Measurements from ENCODE around the gene IFT80.
A peak's percentile ranks its signal among the peaks of the same experiment; 100 is the strongest.
"Not testable (repeated sequence)": the region's sequence is repeated elsewhere in the genome, so short reads cannot be mapped to it uniquely, and the experiment has no call there.

IFT80 gene

DNA sequence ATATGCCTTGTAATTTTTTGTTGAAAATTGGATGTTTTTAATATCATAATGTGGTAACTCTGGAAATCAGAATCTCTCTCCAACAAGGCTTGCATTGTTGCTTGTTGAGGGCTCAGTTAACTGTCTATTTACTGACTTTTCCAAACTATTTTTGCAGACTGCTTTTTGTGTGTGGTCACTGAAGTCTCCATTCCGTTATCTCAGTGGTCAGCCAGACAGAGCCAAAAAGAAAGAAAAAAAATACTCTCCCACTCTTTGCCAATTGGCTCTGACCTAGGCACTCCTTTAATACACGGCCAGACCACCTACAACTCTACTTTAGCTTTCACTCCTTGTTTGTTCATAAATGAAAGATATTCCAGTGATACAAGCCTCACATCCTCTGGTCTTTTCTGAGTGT is 52.5 kb downstream of the IFT80 start:
- no peak for DNase-seq

DNA sequence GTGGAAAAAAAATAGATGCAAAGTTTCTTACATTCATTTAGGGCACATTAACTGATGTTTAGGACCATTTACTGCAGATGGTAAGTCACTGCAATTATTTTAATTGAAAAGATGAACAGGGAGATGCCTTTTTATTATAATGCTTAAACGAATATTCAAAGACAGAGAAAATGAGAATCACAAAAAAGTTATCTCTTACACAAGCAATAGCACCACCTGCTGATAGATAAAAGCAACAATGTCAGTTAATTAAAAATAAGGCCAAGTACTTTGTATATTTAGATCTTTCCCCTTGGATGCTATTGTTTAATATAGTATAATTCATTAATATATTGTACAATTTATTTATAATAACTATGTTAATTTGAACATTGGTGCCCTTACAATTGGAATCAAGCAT is 55.9 kb downstream of the IFT80 start:
- no peak for DNase-seq

GRCh38 chr3:160340351-160340750 is 58.7 kb downstream of the IFT80 start:
- no peak for DNase-seq

- DNase-seq, result peak; percentile 1
Measured at GRCh38 chr3:160331127-160331937, 67.7 kb downstream of the IFT80 start.

- DNase-seq, result no peak
Measured at GRCh38 chr3:160330690-160331089, 68.3 kb downstream of the IFT80 start.

- DNase-seq, result no peak
Measured at GRCh38 chr3:160330109-160330508, 68.9 kb downstream of the IFT80 start.

DNA sequence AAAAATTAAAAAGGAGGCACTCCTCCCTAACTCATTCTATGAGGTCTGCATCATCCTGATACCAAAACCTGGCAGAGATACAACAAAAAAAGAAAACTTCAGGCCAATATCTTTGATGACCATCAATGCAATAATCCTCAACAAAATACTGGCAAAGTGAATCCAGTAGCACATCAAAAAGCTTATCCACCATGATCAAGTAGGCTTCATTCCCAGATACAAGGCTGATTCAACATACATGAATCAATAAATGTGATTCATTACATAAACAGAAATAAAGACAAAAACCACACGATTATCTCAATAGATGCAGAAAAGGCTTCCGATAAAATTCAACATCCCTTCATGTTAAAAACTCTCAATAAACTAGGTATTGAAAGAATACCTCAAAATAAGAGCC is 72.7 kb downstream of the IFT80 start:
- DNase-seq, result not testable (repeated sequence)

DNA sequence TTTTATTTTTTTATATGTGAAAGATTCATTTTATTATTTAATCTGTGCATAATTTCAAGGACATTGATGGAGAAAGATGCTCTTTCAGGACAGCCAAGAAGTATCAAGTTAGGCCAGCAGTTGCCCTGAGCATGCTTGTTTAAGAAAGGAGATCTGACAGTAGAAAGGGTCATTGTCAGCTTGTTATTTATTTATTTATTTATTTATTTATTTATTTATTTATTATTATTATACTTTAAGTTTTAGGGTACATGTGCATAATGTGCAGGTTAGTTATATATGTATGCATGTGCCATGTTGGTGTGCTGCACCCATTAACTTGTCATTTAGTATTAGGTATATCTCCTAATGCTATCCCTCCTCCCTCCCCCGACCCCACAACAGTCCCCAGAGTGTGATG is 77.2 kb downstream of the IFT80 start:
- DNase-seq, result not testable (repeated sequence)

- no peak for DNase-seq
Measured at GRCh38 chr3:160319322-160319721, 79.7 kb downstream of the IFT80 start.

GRCh38 chr3:160314995-160315394 is 84.0 kb downstream of the IFT80 start:
- DNase-seq, result no peak

DNA sequence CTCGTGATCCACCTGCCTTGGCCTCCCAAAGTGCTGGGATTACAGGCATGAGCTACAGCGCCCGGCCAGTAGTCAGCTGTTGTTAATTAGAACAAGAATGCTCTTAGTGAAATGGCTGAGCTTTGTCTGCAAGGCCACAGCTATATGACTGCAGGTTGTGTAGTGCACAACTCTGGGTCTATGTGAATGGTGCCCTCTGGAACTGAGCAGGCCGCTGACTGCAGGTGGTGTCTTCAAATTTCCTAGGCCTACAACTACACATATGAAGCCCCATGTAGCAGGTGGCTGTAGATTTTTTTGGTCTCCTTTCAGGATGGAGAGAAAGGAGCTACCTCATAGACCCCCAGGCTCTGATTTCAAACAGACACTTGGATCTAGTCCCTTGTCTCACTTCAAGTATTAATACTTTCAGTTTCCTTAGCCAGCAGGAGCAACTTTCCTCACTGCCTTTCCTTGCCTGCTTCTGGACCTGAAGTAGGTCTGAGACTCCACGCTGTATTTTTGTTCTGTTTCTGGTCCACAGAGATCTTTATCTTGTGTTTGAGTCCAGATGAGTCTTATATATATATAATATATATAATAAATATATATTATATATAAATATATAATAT is 86.9 kb downstream of the IFT80 start:
- DNase-seq, result no peak

DNA sequence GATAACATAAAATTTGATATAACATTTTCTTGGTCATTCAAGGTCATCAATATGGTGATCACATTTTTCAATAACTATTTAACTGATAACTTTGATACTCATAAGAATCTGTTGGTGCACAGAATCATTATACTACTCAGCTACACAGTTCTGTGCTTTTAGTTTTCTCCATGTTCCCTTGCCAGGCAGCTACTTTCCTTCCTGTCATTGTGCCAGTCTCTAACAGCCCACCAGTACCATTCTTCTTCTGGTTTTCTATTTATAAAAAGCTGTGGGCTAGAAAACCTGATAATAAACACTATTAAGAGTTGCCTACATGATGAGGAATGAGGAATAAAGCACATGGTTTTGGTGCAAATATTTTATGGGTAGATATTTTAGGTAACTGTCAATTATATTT is 96.2 kb downstream of the IFT80 start:
- no peak for DNase-seq

- DNase-seq, result no peak
Measured at GRCh38 chr3:160296591-160296990, 102.4 kb downstream of the IFT80 start.

DNA sequence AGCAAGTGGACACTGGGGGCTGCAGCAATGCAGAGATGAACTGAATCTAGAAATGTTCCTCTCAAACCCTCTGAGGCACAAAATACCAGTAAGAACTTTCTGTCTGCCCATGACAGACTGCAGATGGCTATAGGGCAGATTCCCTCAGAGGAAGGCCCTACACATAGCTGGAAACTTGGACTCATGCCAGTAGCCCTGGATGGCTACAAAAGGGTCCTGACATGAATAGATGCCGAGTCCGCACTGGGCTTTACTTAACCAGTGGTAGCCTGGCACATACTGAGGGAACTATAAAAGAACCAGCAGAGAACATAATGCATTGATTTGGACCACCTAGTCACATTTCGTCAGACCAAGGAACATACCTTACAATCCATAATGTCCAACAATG is 107.1 kb downstream of the IFT80 start:
- no peak for DNase-seq

GRCh38 chr3:160291290-160291908 is 107.6 kb downstream of the IFT80 start:
- DNase-seq, result no peak

GRCh38 chr3:160287666-160288065 is 111.4 kb downstream of the IFT80 start:
- no peak for DNase-seq

- no peak for DNase-seq
Measured at GRCh38 chr3:160286231-160286630, 112.8 kb downstream of the IFT80 start.

GRCh38 chr3:160280836-160281235 is 118.2 kb downstream of the IFT80 start:
- DNase-seq, result no peak

GRCh38 chr3:160279657-160280056 is 119.4 kb downstream of the IFT80 start:
- no peak for DNase-seq

DNA sequence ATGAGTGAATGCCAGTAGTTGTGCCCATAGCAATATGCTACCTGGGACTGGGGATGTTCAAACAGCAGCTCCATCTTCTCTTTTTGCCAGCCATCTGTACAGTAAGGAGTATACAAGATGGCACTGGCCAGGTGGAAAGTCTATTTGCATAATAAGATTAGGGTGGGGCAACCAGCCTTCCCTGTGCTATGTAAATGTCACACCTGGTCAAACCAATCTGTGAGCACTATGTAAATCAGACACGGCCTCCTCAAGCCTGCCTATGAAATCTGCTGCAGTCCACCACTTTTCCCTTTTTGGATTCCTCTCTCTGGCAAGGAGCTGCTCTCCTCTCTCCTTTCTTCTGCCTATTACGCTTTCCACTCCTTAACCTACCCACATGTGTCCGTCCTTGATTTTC is 120.8 kb downstream of the IFT80 start:
- no peak for DNase-seq

DNA sequence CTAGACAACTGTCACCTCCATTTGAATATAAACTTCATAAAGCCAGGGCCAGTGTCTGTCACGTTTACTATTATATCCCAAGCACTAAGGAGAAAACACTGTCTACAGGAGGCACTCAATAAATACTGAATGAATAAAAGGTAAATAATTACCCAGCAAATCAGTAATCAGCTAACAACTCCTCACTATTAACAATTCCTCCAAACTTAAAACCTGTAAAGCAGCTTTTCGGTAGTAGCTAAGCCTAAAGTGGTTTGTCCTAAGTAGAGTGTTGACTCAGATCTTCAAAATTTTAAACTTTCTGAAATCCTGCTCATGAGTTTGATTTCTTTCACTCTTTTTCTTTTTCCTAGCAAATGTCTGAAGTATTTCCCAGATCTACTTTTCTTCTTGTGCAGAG is 133.9 kb downstream of the IFT80 start:
- no peak for DNase-seq

DNA sequence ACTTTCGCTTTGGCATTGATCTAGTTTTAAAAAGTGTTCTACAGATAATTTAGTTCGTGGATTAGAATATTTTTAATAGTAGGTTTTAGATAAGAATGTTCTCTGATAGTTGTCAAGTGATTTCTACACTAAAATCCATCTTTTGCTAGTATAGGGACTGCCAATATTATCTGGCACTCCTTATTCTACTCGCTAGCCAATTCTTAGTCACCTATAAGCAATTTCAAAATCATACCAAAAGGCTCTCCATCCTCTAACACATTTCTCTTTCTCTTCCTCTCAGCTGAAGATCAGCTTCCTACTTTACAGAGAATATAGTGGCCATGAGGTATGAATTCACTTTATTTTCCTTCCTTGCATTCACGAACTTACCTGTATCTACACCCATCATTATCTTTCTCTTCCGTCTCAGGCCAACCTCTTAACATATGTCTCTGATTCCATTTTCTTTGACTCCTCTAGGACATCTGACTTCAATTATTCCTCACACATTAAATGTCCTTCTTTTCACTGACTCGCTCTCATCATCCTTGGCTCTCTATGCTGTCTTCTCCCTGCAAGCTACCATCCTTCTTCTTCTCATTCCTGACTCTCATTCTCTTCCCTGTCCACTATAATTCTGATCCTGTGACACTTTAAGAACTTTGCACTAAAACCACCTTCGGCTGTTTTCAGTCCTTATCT is 138.3 kb downstream of the IFT80 start:
- DNase-seq, result no peak

DNA sequence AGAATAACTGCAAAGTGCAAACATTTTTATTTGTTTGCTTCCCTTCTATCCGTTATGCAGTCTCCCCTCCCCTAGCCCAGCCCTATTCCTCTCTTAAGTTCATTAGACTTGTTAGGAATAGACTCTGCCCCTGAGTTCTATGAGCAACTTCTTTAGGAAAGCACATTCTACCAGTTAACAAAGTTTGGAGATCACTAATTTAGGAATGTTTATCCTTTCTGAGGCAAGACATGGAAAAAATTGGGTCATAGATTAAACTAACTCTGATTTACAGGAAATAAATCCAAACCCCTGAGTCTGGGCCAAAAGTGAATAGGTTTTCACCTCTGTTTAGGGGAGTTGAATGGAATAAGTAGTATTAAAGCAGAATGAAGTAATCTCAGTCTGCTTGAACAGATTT is 139.4 kb downstream of the IFT80 start:
- no peak for DNase-seq

GRCh38 chr3:160257606-160258005 is 141.4 kb downstream of the IFT80 start:
- DNase-seq, result no peak

All from midbrain (tissue), 1 donor.